ENCODE data around the gene TPST1.

TPST1 gene

DNA sequence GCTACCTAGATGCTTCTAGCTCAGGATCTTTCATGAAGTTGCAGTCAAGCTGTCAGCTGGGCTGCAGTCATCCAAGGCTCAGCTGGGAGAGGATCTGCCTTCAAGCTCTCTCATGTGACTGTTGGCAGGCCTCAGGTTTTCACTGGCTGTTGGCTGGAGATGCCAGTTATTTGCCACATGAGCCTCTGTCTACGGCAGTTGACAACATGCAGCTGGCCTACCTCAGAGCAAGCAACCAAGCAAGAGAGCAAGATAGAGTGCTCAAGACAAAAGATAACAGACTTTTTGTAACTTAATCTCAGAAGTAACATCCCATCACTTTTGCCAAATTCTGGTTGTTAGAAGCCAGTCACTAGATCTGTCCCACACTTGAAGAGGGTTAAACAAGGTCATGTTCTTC lies 125.8 kb downstream of the TPST1 start:
- H3K27me3 Mint-ChIP-seq (ENCODE audit: low read depth, poor library complexity), result no peaks in the 10 kb centered on the region
- H3K4me1 Mint-ChIP-seq, result peaks cover 11% of the 10 kb centered on the region
- peaks cover 8% of the 10 kb centered on the region for H3K9me3 Mint-ChIP-seq
- H3K27ac Mint-ChIP-seq, result no peak overlapping the region
- peaks cover 8% of the 10 kb centered on the region for H3K36me3 Mint-ChIP-seq (ENCODE audit: low read depth)
- DNase-seq, result no peak
- TF ChIP-seq, protein P1, sequence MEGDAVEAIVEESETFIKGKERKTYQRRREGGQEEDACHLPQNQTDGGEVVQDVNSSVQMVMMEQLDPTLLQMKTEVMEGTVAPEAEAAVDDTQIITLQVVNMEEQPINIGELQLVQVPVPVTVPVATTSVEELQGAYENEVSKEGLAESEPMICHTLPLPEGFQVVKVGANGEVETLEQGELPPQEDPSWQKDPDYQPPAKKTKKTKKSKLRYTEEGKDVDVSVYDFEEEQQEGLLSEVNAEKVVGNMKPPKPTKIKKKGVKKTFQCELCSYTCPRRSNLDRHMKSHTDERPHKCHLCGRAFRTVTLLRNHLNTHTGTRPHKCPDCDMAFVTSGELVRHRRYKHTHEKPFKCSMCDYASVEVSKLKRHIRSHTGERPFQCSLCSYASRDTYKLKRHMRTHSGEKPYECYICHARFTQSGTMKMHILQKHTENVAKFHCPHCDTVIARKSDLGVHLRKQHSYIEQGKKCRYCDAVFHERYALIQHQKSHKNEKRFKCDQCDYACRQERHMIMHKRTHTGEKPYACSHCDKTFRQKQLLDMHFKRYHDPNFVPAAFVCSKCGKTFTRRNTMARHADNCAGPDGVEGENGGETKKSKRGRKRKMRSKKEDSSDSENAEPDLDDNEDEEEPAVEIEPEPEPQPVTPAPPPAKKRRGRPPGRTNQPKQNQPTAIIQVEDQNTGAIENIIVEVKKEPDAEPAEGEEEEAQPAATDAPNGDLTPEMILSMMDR (IDR thresholded peaks at IDR 0.05), result no peak
- H3K4me3 Mint-ChIP-seq, result no peak overlapping the region

DNA sequence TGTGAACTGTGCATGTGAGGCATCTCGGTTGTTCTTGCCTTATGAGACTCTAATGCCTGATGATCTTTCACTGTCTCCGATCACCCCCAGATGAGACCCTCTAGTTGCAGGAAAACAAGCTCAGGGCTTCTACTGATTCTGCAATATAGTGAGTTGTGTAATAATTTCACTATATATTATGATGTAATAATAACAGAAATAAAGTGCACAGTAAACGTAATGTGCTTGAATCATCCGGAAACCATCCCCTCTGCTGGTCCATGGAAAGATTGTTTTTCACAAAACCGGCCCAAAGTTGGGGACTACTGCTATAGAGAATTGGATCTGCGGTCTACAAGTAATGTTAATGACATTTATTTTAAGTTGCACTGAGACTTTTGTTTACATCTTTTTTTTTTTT lies 126.7 kb downstream of the TPST1 start:
- Mint-ChIP-seq H3K9me3 (peaks cover 17% of the 10 kb centered on the region), H3K4me1 (peaks cover 11% of the 10 kb centered on the region), H3K36me3 (ENCODE audit: low read depth) (peaks cover 17% of the 10 kb centered on the region), H3K4me3 (no peak overlapping the region), H3K27ac (no peak overlapping the region), H3K27me3 (ENCODE audit: low read depth, poor library complexity) (no peaks in the 10 kb centered on the region)
- TF ChIP-seq, protein P1 (IDR thresholded peaks at IDR 0.05), result no peak
- no peak for DNase-seq

DNA sequence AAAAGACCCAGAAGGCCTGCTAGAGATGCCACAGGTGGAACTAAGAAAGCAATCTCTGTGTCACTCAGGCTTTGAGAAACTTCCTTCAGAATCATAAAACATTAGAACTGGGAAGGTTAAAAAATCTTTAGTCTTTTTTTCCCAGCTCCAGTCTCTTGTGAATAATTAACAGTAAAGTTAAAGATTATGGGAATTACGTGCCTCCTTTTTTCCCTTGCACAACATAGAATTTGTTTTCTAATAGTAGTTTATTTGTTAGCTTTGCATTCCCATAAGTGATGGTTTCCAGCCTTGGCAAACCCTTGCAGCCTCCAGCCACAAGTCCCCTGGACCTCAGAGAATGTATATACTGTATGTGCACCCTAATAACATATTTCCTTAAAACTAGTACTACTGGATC lies 128.3 kb downstream of the TPST1 start:
- no peak overlapping the region for H3K4me3 Mint-ChIP-seq
- no peak overlapping the region for H3K27ac Mint-ChIP-seq
- H3K4me1 Mint-ChIP-seq, result peaks cover 11% of the 10 kb centered on the region
- H3K27me3 Mint-ChIP-seq (ENCODE audit: low read depth, poor library complexity), result no peaks in the 10 kb centered on the region
- peaks cover 29% of the 10 kb centered on the region for H3K36me3 Mint-ChIP-seq (ENCODE audit: low read depth)
- peaks cover 32% of the 10 kb centered on the region for H3K9me3 Mint-ChIP-seq
- TF ChIP-seq, protein P1 (IDR thresholded peaks at IDR 0.05), result no peak
- no peak for DNase-seq

DNA sequence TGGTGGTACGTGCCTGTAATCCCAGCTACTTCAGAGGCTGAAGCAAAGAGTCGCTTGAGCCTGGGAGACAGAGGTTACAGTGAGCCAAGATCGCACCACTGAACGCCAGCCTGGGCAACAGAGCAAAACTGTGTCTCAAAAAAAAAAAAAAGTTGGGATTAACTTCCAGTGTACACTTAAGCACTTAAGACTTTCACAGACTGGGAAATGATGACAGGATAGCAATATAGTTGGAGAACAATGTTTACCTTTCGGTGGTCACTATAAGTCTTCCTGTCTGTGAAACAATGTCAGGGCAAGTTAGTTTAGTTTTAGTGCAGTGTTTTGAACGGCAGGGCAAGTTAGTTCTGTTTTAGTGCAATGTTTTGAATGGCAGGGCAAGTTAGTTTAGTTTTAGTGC lies 130.2 kb downstream of the TPST1 start:
- peaks cover 4% of the 10 kb centered on the region for H3K27me3 Mint-ChIP-seq (ENCODE audit: low read depth, poor library complexity)
- peaks cover 11% of the 10 kb centered on the region for H3K4me1 Mint-ChIP-seq
- no peak overlapping the region for H3K27ac Mint-ChIP-seq
- no peak overlapping the region for H3K4me3 Mint-ChIP-seq
- no peak for DNase-seq
- H3K9me3 Mint-ChIP-seq, result peaks cover 50% of the 10 kb centered on the region
- TF ChIP-seq, protein P1 (IDR thresholded peaks at IDR 0.05), result no peak
- peaks cover 37% of the 10 kb centered on the region for H3K36me3 Mint-ChIP-seq (ENCODE audit: low read depth)

DNA sequence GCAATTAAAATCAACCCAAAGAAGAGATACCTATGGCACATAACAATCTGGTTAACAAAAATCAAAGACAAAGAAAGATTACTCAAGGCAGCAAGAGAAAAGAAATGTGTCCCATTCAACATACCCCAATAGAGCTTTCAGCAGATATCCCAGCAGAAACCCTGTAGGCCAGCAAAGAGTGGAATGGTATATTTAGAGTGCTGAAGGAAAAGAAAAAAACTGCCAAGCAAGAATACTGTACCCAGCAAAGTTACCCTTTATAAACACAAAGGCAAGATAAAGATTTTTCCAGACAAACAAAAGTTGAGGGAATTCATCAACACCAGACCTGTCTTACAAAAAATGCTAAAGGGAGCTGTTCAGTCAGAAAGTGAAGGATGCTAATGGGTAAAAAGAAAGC lies 131.6 kb downstream of the TPST1 start:
- H3K27ac Mint-ChIP-seq, result no peak overlapping the region
- peaks cover 60% of the 10 kb centered on the region for H3K9me3 Mint-ChIP-seq

DNA sequence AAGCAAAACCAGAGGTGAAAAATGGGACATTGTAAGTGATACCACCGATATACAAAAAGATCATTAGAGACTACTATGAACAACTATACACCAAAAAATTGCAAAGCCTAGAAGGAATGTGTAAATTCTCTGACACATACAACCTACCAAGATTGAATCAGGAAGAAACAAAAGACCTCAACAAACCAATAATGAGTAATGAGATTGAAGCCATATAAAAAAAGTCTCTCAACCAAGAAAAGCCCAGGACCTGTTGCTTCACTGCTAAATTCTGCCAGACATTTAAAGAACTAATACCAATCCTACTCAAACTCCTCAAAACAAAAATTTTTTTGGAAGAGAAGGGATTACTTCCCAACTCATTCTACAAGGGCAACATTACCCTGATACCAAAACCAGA lies 134.0 kb downstream of the TPST1 start:
- Mint-ChIP-seq H3K27ac (no peak overlapping the region), H3K9me3 (peaks cover 63% of the 10 kb centered on the region), H3K4me3 (no peak overlapping the region), H3K27me3 (ENCODE audit: low read depth, poor library complexity) (peaks cover 4% of the 10 kb centered on the region), H3K36me3 (ENCODE audit: low read depth) (peaks cover 42% of the 10 kb centered on the region), H3K4me1 (peaks cover 4% of the 10 kb centered on the region)
- TF ChIP-seq, protein P1 (IDR thresholded peaks at IDR 0.05), result no peak
- no peak for DNase-seq

More for the DNA sequence above, 131.6 kb downstream of the TPST1 start:
- no peak for DNase-seq
- peaks cover 4% of the 10 kb centered on the region for H3K4me1 Mint-ChIP-seq
- peaks cover 4% of the 10 kb centered on the region for H3K27me3 Mint-ChIP-seq (ENCODE audit: low read depth, poor library complexity)
- H3K4me3 Mint-ChIP-seq, result no peak overlapping the region
- peaks cover 37% of the 10 kb centered on the region for H3K36me3 Mint-ChIP-seq (ENCODE audit: low read depth)
- TF ChIP-seq, protein P1 (IDR thresholded peaks at IDR 0.05), result no peak

All from nephron progenitor cell (in vitro differentiated cells).